H1 (cell line): Measurements from ENCODE around the gene SLC9C1. TPM values are rescaled to one million over a fixed set of nuclear protein-coding genes. Genes with fewer than 3 reads are reported as not detected.

Experiments used
- ASH2L ChIP-seq: fragments of 200-600, 300-600 bp; sonication (generic); IDR thresholded peaks from one replicate; pipeline ENCODE4 v1.7.1; 2017; ENCODE audit warnings: low read length
- BACH1 ChIP-seq: IDR thresholded peaks from 2 replicates; pipeline ENCODE4 v1.6.1; 2012; ENCODE audit warnings: low read length, improper control_type of control experiment
- BCL11A ChIP-seq, 2 experiments: IDR thresholded peaks; one replicate each; pipeline ENCODE4 v1.6.1; 2011; ENCODE audit warnings: low read depth in 2 of 2, low read length in 2 of 2, mild to moderate bottlenecking in 2 of 2
- CHD2 ChIP-seq: IDR thresholded peaks from 2 replicates; pipeline ENCODE4 v1.6.1; 2012; ENCODE audit warnings: low read length, improper control_type of control experiment
- CREB1 ChIP-seq: IDR thresholded peaks from 2 replicates; pipeline ENCODE4 v1.6.1; 2012; ENCODE audit warnings: inconsistent platforms
- EZH2 ChIP-seq: fragments of 200-600 bp; sonication (generic); IDR thresholded peaks from 2 replicates; pipeline ENCODE4 v1.7.1; 2012; ENCODE audit warnings: low read depth, mild to moderate bottlenecking, moderate library complexity, low read length, inconsistent platforms; ENCODE audit not compliant: severe bottlenecking
- FOSL1 ChIP-seq: IDR thresholded peaks from 2 replicates; pipeline ENCODE4 v1.6.1; 2011; ENCODE audit warnings: mild to moderate bottlenecking, low read depth, low read length, moderate library complexity; ENCODE audit not compliant: insufficient read depth
- HDAC2 ChIP-seq, 2 experiments: fragments of 300-600 bp in 1 of 2; sonication (generic) in 1 of 2; IDR thresholded peaks; 2 replicates each; pipeline ENCODE4 v1.6.1; 2011 to 2012; ENCODE audit warnings: low read depth in 2 of 2, low read length in 2 of 2, mild to moderate bottlenecking in 2 of 2, moderate library complexity in 2 of 2, borderline replicate concordance in 1 of 2, inconsistent platforms in 1 of 2
- JUND ChIP-seq: IDR thresholded peaks from 2 replicates; pipeline ENCODE4 v1.6.1; 2011; ENCODE audit warnings: mild to moderate bottlenecking, improper control_type of control experiment, low read length
- MAFK ChIP-seq: IDR thresholded peaks from 2 replicates; pipeline ENCODE4 v1.6.1; 2012; ENCODE audit warnings: low read depth, mild to moderate bottlenecking, improper control_type of control experiment, low read length
- NANOG ChIP-seq: IDR thresholded peaks from 2 replicates; pipeline ENCODE4 v1.6.1; 2011; ENCODE audit warnings: low read length, low read depth, mild to moderate bottlenecking, inconsistent platforms; ENCODE audit not compliant: insufficient read depth, poor library complexity, severe bottlenecking
- POLR2A ChIP-seq, 2 experiments: IDR thresholded peaks; 1 replicate in 1 of 2; 2 replicates in 1 of 2; pipeline ENCODE4 v1.6.1; 2011; ENCODE audit warnings: low read depth in 2 of 2, low read length in 2 of 2, mild to moderate bottlenecking in 2 of 2; ENCODE audit errors: control extremely low read depth in 1 of 2
- POLR2AphosphoS5 ChIP-seq: IDR thresholded peaks from 2 replicates; pipeline ENCODE4 v1.6.1; 2011; ENCODE audit warnings: low read depth, low read length
- RFX5 ChIP-seq: IDR thresholded peaks from 2 replicates; pipeline ENCODE4 v1.6.1; 2011; ENCODE audit warnings: low read depth, low read length, improper control_type of control experiment, borderline replicate concordance
- RXRA ChIP-seq: IDR thresholded peaks from 2 replicates; pipeline ENCODE4 v1.6.1; 2011; ENCODE audit warnings: low read depth, mild to moderate bottlenecking, low read length, moderate library complexity; ENCODE audit not compliant: insufficient read depth
- SIRT6 ChIP-seq: IDR thresholded peaks from one replicate; pipeline ENCODE4 v1.7.1; 2012; ENCODE audit warnings: low read length, inconsistent platforms
- SUZ12 ChIP-seq: fragments of 200-600 bp; sonication (generic); IDR thresholded peaks from 2 replicates; pipeline ENCODE4 v1.6.1; 2012; ENCODE audit warnings: mild to moderate bottlenecking, inconsistent platforms, low read length, moderate library complexity, mixed read lengths
- TAF7 ChIP-seq: optimal IDR thresholded peaks from 2 replicates; pipeline ENCODE3; 2011; ENCODE audit warnings: low read depth, mild to moderate bottlenecking, inconsistent platforms, low read length, moderate library complexity, borderline replicate concordance
- USF2 ChIP-seq: IDR thresholded peaks from 2 replicates; pipeline ENCODE4 v1.6.1; 2011; ENCODE audit warnings: low read length, improper control_type of control experiment
- polyA plus RNA-seq, 7 experiments: library from polyadenylated mRNA; depleted of rRNA in 3 of 7; stranded (reverse) in 5 of 7; unstranded in 2 of 7; fragments of >200 nt in 5 of 7; fragments of 200-250 nt in 2 of 7; gene quantifications; 1 replicate in 5 of 7; 2 replicates in 1 of 7; 4 replicates in 1 of 7; pipeline versions ENCODE4 v1.2.1 to v1.2.3, GENCODE V29; 2011 to 2013; ENCODE audit warnings: missing spikeins in 2 of 7, mixed read lengths in 2 of 7
- total RNA-seq: library from RNA; stranded (reverse); fragmentation: NEBNext Ultra II Directional; extraction: Animal tissue kit (Norgen Biotek cat#: 25700); gene quantifications from 2 replicates; pipeline ENCODE4 v1.2.1, GENCODE V29; 2021
- TF ChIP-seq, protein P1 (sequence below): IDR thresholded peaks from 2 replicates; pipeline ENCODE4 v1.6.1; 2012; ENCODE audit warnings: low read length, inconsistent platforms

The SLC9C1 gene
- total and polyA plus RNA-seq, 2 of the 8 experiments (the other 6 are each of a cell fraction or from before 2014, with no cell fraction given), result 0.15 to 0.24 TPM

DNA sequence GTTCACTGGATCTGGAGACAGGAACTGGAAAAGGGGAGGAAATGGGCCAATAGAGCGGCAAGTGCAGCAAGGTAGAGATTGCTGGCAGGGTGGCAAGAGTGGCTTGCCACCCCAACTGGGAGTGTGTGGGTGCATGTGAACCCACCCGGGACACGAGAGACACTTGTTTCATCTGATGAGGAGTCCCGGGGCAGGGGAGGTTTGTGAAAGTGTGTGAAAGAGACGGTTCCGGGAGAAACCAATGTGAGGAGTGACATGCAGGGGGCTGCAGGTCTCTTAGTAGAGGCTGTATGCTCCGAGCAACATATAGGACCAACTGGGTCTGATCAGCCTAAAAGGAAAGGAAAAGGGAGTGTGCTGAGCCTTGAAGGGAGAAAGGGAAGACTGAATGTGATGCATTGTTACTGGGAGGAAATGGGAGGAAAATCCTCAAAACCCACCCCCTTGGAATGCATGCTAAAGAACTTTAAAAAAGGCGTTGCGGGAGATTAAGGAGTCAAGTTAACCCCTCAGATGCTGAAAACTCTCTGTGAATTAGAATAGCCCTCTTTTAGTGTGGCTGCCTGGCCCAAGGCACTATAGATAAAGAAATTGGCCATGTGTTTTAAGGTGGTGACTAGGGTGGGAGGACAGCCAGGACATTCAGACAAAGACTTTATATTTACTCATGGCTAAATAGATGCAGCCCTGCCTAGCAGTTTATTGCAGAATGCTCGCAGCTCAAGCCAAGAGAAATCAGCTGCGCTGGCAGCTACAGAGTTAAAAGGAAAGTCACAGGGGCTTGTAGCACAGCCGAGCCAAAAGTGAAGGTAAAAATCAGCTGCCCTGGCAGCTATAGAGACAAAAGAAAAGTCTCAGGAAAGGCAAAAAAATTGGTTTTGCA is 9.1 kb upstream of the SLC9C1 start (continued):
- TF ChIP-seq, protein P1, sequence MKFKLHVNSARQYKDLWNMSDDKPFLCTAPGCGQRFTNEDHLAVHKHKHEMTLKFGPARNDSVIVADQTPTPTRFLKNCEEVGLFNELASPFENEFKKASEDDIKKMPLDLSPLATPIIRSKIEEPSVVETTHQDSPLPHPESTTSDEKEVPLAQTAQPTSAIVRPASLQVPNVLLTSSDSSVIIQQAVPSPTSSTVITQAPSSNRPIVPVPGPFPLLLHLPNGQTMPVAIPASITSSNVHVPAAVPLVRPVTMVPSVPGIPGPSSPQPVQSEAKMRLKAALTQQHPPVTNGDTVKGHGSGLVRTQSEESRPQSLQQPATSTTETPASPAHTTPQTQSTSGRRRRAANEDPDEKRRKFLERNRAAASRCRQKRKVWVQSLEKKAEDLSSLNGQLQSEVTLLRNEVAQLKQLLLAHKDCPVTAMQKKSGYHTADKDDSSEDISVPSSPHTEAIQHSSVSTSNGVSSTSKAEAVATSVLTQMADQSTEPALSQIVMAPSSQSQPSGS, result 0 out of 2 replicates have a peak, but pooled peaks have one; percentile 12
- TF ChIP-seq POLR2AphosphoS5 (peak; percentile 83; the same call in 1 of the 2 replicates), CHD2 (no peak), POLR2A (IDR thresholded peaks at IDR 0.05; ENCODE audit: control extremely low read depth in 1 of 2, low read depth in 2 of 2, low read length in 2 of 2) (peak; percentile 65 to 77; a peak in 2 of 3 replicates), HDAC2 (IDR thresholded peaks at IDR 0.05; ENCODE audit: borderline replicate concordance in 1 of 2, low read depth in 2 of 2, low read length in 2 of 2) (no peak; a peak in 1 of 4 replicates), SIRT6 (no peak), MAFK (no peak; the same call in 1 of the 2 replicates), BCL11A (IDR thresholded peaks at IDR 0.05; ENCODE audit: low read depth in 2 of 2, low read length in 2 of 2) (no peak), USF2 (no peak), NANOG (no peak), RFX5 (peak; percentile 22; the same call in 1 of the 2 replicates), TAF7 (peak; percentile 52), EZH2 (no peak), FOSL1 (no peak), BACH1 (no peak), RXRA (no peak), SUZ12 (no peak), JUND (no peak), ASH2L (peak; percentile 90), CREB1 (no peak)
